Epidermal melanocyte (primary cell): Measurements from ENCODE around the gene EMP2.

Source experiments
- DNase-seq: peaks from one replicate; pipeline ENCODE4 v3.0.0; 2011; ENCODE audit warnings: low spot score; ENCODE audit not compliant: insufficient read length

Gene EMP2

GRCh38 chr16:10490141-10490540 lies 90.3 kb downstream of the EMP2 start:
- DNase-seq = no peak

GRCh38 chr16:10485698-10486382 lies 94.6 kb downstream of the EMP2 start:
- no peak for DNase-seq

- no peak for DNase-seq
Measured at GRCh38 chr16:10485159-10485558, 95.2 kb downstream of the EMP2 start.

- DNase-seq = no peak
Measured at GRCh38 chr16:10480151-10480550, 100.2 kb downstream of the EMP2 start.
